SK-N-SH (cell line): Measurements from ENCODE around the gene KIF13A. TPM values are rescaled to one million over a fixed set of nuclear protein-coding genes. Genes with fewer than 3 reads are reported as not detected.

Experiments used
- CTCF ChIA-PET: fragments of 300-600, 350-600 bp; formaldehyde crosslinking; extraction: SDS; loops from one replicate; lab custom pipeline; 2021; lab: Yijun Ruan, JAX
- POLR2A ChIA-PET: fragments of 350-600 bp; sonication (Branson Sonifier 250); formaldehyde crosslinking; extraction: SDS; loops from one replicate; lab custom pipeline; 2020; ENCODE audit warnings: antibody characterized with exemption, inconsistent platforms; lab: Yijun Ruan, JAX
- DNase-seq: peaks from one replicate; pipeline ENCODE4 v3.0.0; 2012
- H2AFZ ChIP-seq: fragments of 200-600 bp; sonication (generic); 2 replicates; pipeline ENCODE4 v1.8.1; 2016; ENCODE audit warnings: antibody characterized with exemption, mild to moderate bottlenecking, low read depth
- H3F3A ChIP-seq: fragments of 200-600 bp; sonication (generic); replicated peaks from 2 replicates; pipeline ENCODE3; 2016; ENCODE audit warnings: antibody characterized with exemption, mild to moderate bottlenecking; ENCODE audit not compliant: insufficient read depth
- H3K27ac ChIP-seq, 2 experiments: fragments of 200-500 bp in 1 of 2; fragments of 200-600 bp in 1 of 2; sonication (Bioruptor generic) in 1 of 2; sonication (generic), shearing (Covaris generic) in 1 of 2; 2 replicates each; pipeline versions ENCODE4 v1.5.1 to v1.6.1; 2014 to 2016; ENCODE audit warnings: low read depth in 2 of 2, inconsistent platforms in 1 of 2, low read length in 1 of 2, mild to moderate bottlenecking in 1 of 2, mixed read lengths in 1 of 2
- H3K27me3 ChIP-seq: fragments of 200-600 bp; sonication (generic), shearing (Covaris generic); 2 replicates; pipeline ENCODE4 v1.6.1; 2016; ENCODE audit warnings: mixed run types; ENCODE audit not compliant: insufficient read depth
- H3K36me3 ChIP-seq, 2 experiments: fragments of 200-500 bp in 1 of 2; fragments of 200-600 bp in 1 of 2; sonication (Bioruptor generic) in 1 of 2; sonication (generic) in 1 of 2; replicated peaks in 1 of 2; 2 replicates each; pipeline versions ENCODE3 to v1.5.1; 2014 to 2016; ENCODE audit warnings: low read length in 1 of 2, mild to moderate bottlenecking in 1 of 2; ENCODE audit not compliant: insufficient read depth in 2 of 2, control insufficient read depth in 1 of 2
- H3K4me1 ChIP-seq, 2 experiments: fragments of 200-500 bp in 1 of 2; fragments of 200-600 bp in 1 of 2; sonication (Bioruptor generic) in 1 of 2; sonication (generic), shearing (Covaris generic) in 1 of 2; 2 replicates each; pipeline versions ENCODE4 v1.5.1 to v1.6.1; 2014 to 2016; ENCODE audit warnings: low read depth in 1 of 2, low read length in 1 of 2, mixed run types in 1 of 2; ENCODE audit not compliant: insufficient read depth in 2 of 2, control insufficient read depth in 1 of 2
- H3K4me2 ChIP-seq: fragments of 200-600 bp; sonication (generic), shearing (Covaris generic); 2 replicates; pipeline ENCODE4 v1.6.1; 2017; ENCODE audit warnings: mixed run types
- H3K4me3 ChIP-seq, 2 experiments: fragments of 200-500 bp in 1 of 2; fragments of 200-600 bp in 1 of 2; sonication (Bioruptor generic) in 1 of 2; sonication (generic), shearing (Covaris generic) in 1 of 2; 2 replicates each; pipeline versions ENCODE4 v1.5.1 to v1.8.1; 2014 to 2016; ENCODE audit warnings: low read depth in 2 of 2, inconsistent platforms in 1 of 2, low read length in 1 of 2, mild to moderate bottlenecking in 1 of 2, mixed read lengths in 1 of 2, moderate library complexity in 1 of 2
- H3K79me2 ChIP-seq: fragments of 200-600 bp; sonication (generic); 2 replicates; pipeline ENCODE4 v1.8.1; 2017; ENCODE audit warnings: mild to moderate bottlenecking; ENCODE audit not compliant: insufficient read depth
- H3K9ac ChIP-seq: fragments of 200-600 bp; sonication (generic); 2 replicates; pipeline ENCODE4 v1.6.1; 2017; ENCODE audit warnings: mixed run types
- H3K9me2 ChIP-seq: fragments of 200-600 bp; sonication (generic); 2 replicates; pipeline ENCODE4 v1.6.1; 2017; ENCODE audit warnings: mixed run types
- H3K9me3 ChIP-seq: fragments of 200-600 bp; sonication (generic); 2 replicates; pipeline ENCODE4 v1.6.1; 2017; ENCODE audit warnings: mixed run types, mild to moderate bottlenecking, moderate library complexity
- H4K20me1 ChIP-seq: fragments of 200-600 bp; sonication (generic); 2 replicates; pipeline ENCODE4 v1.6.1; 2017; ENCODE audit warnings: mild to moderate bottlenecking, mixed run types; ENCODE audit not compliant: insufficient read depth
- EP300 ChIP-seq, 2 experiments: IDR thresholded peaks; 2 replicates each; pipeline versions ENCODE4 v1.4.0 to v1.6.1; 2012; ENCODE audit warnings: borderline replicate concordance in 1 of 2, low read depth in 1 of 2, low read length in 1 of 2
- FOXM1 ChIP-seq: IDR thresholded peaks from 2 replicates; pipeline ENCODE4 v1.4.0; 2012; ENCODE audit warnings: low read depth, mild to moderate bottlenecking
- GABPA ChIP-seq: IDR thresholded peaks from 2 replicates; pipeline ENCODE4 v1.4.0; 2012; ENCODE audit warnings: low read depth, mild to moderate bottlenecking
- MEF2A ChIP-seq: IDR thresholded peaks from 2 replicates; pipeline ENCODE4 v1.4.0; 2012; ENCODE audit warnings: low read depth, borderline replicate concordance
- MXI1 ChIP-seq: IDR thresholded peaks from 2 replicates; pipeline ENCODE4 v1.6.1; 2012; ENCODE audit warnings: mild to moderate bottlenecking, low read depth, low read length, improper control_type of control experiment
- NFIC ChIP-seq: IDR thresholded peaks from 2 replicates; pipeline ENCODE4 v1.4.0; 2012; ENCODE audit warnings: borderline replicate concordance
- PBX3 ChIP-seq: IDR thresholded peaks from 2 replicates; pipeline ENCODE4; 2012
- POLR2AphosphoS5 ChIP-seq: IDR thresholded peaks from 2 replicates; pipeline ENCODE4 v1.6.1; 2012; ENCODE audit warnings: low read depth, low read length
- RCOR1 ChIP-seq: fragments of 150-350 bp; IDR thresholded peaks from 2 replicates; pipeline ENCODE4 v1.6.1; 2017; ENCODE audit warnings: antibody characterized with exemption, low read length
- RFX5 ChIP-seq: IDR thresholded peaks from 2 replicates; pipeline ENCODE4 v1.6.1; 2012; ENCODE audit warnings: mild to moderate bottlenecking, improper control_type of control experiment, low read length
- RXRA ChIP-seq: IDR thresholded peaks from 2 replicates; pipeline ENCODE4 v1.4.0; 2012; ENCODE audit warnings: low read depth, mild to moderate bottlenecking, borderline replicate concordance
- TAF1 ChIP-seq: IDR thresholded peaks from 2 replicates; pipeline ENCODE4 v1.6.1; 2012; ENCODE audit warnings: low read depth, mild to moderate bottlenecking, low read length, moderate library complexity, borderline replicate concordance
- TCF12 ChIP-seq: IDR thresholded peaks from 2 replicates; pipeline ENCODE4 v1.4.0; 2012
- WGBS: methylation state at CpG from one replicate; pipeline ENCODE4 v1.1.6; 2017; ENCODE audit warnings: low lambda C conversion rate; 5-methylcytosine and 5-hydroxymethylcytosine counted together
- polyA plus RNA-seq, 3 experiments: library from polyadenylated mRNA; depleted of rRNA; stranded (reverse); fragments of >200 nt; gene quantifications; 2 replicates each; pipeline ENCODE4 v1.2.3, GENCODE V29; 2012
- TF ChIP-seq, protein P1 (sequence below): IDR thresholded peaks from 2 replicates; pipeline ENCODE4 v1.4.0; 2012; ENCODE audit warnings: low read depth, borderline replicate concordance
- TF ChIP-seq, protein P2 (sequence below): IDR thresholded peaks from 2 replicates; pipeline ENCODE4 v1.4.0; 2012; ENCODE audit warnings: low read depth
- TF ChIP-seq, protein P3 (sequence below): IDR thresholded peaks from 2 replicates; pipeline ENCODE4 v1.6.1; 2012; ENCODE audit warnings: mild to moderate bottlenecking, low read depth, low read length, moderate library complexity

KIF13A gene
- polyA plus RNA-seq, 1 of the 3 experiments (the other 2 are of a cell fraction) = 18.2 TPM

DNA sequence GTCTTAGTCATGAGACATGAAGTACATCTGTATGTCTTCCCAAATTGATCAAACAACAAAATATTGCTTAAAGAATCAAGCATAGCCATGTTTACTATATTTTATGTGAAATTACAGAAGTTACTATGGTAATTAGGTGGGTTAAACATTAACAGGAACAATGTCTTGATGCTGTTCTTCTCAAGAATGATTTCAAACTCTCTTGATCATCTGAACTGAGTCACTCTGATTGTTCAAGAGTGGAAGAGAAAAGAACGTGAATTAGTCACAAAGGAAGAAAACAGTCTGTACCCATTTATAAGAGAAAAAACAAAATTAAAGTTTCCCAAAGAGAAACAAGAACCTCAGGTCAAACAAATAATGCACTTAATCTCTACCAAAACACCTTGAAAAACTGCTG, 218.6 kb downstream of the KIF13A start:
- Histone ChIP-seq H3K4me3 (no peak overlapping the region), H3F3A (no peaks in the 10 kb centered on the region), H3K9me3 (no peaks in the 10 kb centered on the region), H3K9ac (no peak overlapping the region), H2AFZ (no peak overlapping the region), H3K79me2 (no peaks in the 10 kb centered on the region), H3K27ac (no peak overlapping the region), H3K4me2 (no peak overlapping the region), H3K4me1 (no peaks in the 10 kb centered on the region), H4K20me1 (no peaks in the 10 kb centered on the region), H3K36me3 (peaks cover 79% of the 10 kb centered on the region in 2 experiments), H3K27me3 (no peaks in the 10 kb centered on the region), H3K9me2 (no peaks in the 10 kb centered on the region)
- ChIA-PET POLR2A (no interaction called here), CTCF (no interaction called here)
- TF ChIP-seq MEF2A (no peak), RCOR1 (no peak), GABPA (no peak), EP300 (IDR thresholded peaks at IDR 0.05; ENCODE audit: borderline replicate concordance in 1 of 2, low read depth in 1 of 2, low read length in 1 of 2) (no peak), PBX3 (no peak), TCF12 (no peak), RFX5 (no peak), TAF1 (no peak), NFIC (no peak), FOXM1 (no peak), MXI1 (no peak)
- TF ChIP-seq, protein P1, sequence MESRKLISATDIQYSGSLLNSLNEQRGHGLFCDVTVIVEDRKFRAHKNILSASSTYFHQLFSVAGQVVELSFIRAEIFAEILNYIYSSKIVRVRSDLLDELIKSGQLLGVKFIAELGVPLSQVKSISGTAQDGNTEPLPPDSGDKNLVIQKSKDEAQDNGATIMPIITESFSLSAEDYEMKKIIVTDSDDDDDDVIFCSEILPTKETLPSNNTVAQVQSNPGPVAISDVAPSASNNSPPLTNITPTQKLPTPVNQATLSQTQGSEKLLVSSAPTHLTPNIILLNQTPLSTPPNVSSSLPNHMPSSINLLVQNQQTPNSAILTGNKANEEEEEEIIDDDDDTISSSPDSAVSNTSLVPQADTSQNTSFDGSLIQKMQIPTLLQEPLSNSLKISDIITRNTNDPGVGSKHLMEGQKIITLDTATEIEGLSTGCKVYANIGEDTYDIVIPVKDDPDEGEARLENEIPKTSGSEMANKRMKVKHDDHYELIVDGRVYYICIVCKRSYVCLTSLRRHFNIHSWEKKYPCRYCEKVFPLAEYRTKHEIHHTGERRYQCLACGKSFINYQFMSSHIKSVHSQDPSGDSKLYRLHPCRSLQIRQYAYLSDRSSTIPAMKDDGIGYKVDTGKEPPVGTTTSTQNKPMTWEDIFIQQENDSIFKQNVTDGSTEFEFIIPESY = no peak
- TF ChIP-seq, protein P2, sequence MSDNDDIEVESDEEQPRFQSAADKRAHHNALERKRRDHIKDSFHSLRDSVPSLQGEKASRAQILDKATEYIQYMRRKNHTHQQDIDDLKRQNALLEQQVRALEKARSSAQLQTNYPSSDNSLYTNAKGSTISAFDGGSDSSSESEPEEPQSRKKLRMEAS = no peak
- WGBS = 80% methylated on average over 1 of the region's 1 CpG
- no peak for DNase-seq

DNA sequence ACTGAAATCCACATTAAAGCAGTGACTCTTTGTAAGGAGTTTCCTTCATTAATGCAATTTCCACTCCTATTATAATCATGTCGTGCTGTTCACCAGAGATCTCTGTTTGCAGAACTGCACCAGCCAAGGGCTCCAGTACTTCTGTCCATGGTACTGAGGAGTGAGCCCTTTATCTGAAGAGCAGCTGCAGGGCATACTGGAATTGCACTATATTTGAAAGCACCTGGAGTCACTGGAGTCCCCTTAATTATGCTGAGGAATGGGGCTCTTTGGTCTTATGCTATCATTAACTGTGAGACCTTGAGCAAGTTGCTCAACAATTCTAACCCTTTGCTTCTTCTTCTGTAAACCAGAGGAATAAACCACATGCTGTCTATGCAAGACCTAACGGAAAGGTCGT, 219.0 kb downstream of the KIF13A start:
- DNase-seq = no peak
- H3K4me1 ChIP-seq = no peaks in the 10 kb centered on the region
- H3K9ac ChIP-seq = no peak overlapping the region
- CTCF ChIA-PET = interaction anchor here (0.6 kb wide), 1 partner anchor 22 kb away, joined by 3 read pairs; no protein-coding TSS in a partner anchor
- H3K4me2 ChIP-seq = no peak overlapping the region
- WGBS = 90% methylated on average over 3 of the region's 3 CpGs
- H3K9me3 ChIP-seq = no peaks in the 10 kb centered on the region
- POLR2A ChIA-PET = no interaction called here
- H2AFZ ChIP-seq = no peak overlapping the region
- H3K4me3 ChIP-seq = no peak overlapping the region
- no peaks in the 10 kb centered on the region for H4K20me1 ChIP-seq
- no peaks in the 10 kb centered on the region for H3K27me3 ChIP-seq
- no peaks in the 10 kb centered on the region for H3F3A ChIP-seq
- no peak for TF ChIP-seq RXRA
- TF ChIP-seq MXI1 = no peak
- TF ChIP-seq, protein P3, sequence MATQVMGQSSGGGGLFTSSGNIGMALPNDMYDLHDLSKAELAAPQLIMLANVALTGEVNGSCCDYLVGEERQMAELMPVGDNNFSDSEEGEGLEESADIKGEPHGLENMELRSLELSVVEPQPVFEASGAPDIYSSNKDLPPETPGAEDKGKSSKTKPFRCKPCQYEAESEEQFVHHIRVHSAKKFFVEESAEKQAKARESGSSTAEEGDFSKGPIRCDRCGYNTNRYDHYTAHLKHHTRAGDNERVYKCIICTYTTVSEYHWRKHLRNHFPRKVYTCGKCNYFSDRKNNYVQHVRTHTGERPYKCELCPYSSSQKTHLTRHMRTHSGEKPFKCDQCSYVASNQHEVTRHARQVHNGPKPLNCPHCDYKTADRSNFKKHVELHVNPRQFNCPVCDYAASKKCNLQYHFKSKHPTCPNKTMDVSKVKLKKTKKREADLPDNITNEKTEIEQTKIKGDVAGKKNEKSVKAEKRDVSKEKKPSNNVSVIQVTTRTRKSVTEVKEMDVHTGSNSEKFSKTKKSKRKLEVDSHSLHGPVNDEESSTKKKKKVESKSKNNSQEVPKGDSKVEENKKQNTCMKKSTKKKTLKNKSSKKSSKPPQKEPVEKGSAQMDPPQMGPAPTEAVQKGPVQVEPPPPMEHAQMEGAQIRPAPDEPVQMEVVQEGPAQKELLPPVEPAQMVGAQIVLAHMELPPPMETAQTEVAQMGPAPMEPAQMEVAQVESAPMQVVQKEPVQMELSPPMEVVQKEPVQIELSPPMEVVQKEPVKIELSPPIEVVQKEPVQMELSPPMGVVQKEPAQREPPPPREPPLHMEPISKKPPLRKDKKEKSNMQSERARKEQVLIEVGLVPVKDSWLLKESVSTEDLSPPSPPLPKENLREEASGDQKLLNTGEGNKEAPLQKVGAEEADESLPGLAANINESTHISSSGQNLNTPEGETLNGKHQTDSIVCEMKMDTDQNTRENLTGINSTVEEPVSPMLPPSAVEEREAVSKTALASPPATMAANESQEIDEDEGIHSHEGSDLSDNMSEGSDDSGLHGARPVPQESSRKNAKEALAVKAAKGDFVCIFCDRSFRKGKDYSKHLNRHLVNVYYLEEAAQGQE = peak; percentile 96
- TF ChIP-seq POLR2AphosphoS5 = no peak
- H3K27ac ChIP-seq = no peak overlapping the region
- no peaks in the 10 kb centered on the region for H3K9me2 ChIP-seq
- peaks cover 79 to 80% of the 10 kb centered on the region in 2 experiments for H3K36me3 ChIP-seq
- H3K79me2 ChIP-seq = no peaks in the 10 kb centered on the region
